ENCODE data around the gene RFX4. TPM values are rescaled to one million over a fixed set of nuclear protein-coding genes. Genes with fewer than 3 reads are reported as not detected.

RFX4 gene
- total and polyA plus RNA-seq, 2 experiments from 2014 or later, result not detected

GRCh38 chr12:106595268-106595667 is 12.5 kb downstream of the RFX4 start:
- no peak for DNase-seq (ENCODE audit: low read depth in 1 of 2, low spot score in 1 of 2)
- no peak overlapping the region for H3K27ac ChIP-seq
- peaks cover 84% of the 10 kb centered on the region for H3K27me3 ChIP-seq
- H3K4me1 ChIP-seq (ENCODE audit: low read depth), result no peaks in the 10 kb centered on the region
- H3K9me3 ChIP-seq (ENCODE audit: low read depth), result no peaks in the 10 kb centered on the region
- no peaks in the 10 kb centered on the region for H3K36me3 ChIP-seq
- TF ChIP-seq CTCF (IDR thresholded peaks at IDR 0.05; ENCODE audit: low read depth, low read length), result no peak
- no peak overlapping the region for H3K4me3 ChIP-seq

GRCh38 chr12:106598003-106598402 is 15.2 kb downstream of the RFX4 start:
- H3K9me3 ChIP-seq (ENCODE audit: low read depth), result no peaks in the 10 kb centered on the region
- no peak overlapping the region for H3K4me3 ChIP-seq
- H3K27ac ChIP-seq, result no peak overlapping the region
- no peaks in the 10 kb centered on the region for H3K36me3 ChIP-seq
- no peak for TF ChIP-seq CTCF (IDR thresholded peaks at IDR 0.05; ENCODE audit: low read depth, low read length)
- H3K4me1 ChIP-seq (ENCODE audit: low read depth), result peaks cover 4% of the 10 kb centered on the region
- H3K27me3 ChIP-seq, result peaks cover 57% of the 10 kb centered on the region
- no peak for DNase-seq (ENCODE audit: low read depth in 1 of 2, low spot score in 1 of 2)

- Histone ChIP-seq H3K27me3 (peaks cover 44% of the 10 kb centered on the region), H3K9me3 (ENCODE audit: low read depth) (no peaks in the 10 kb centered on the region), H3K4me1 (ENCODE audit: low read depth) (peaks cover 4% of the 10 kb centered on the region), H3K4me3 (no peak overlapping the region), H3K36me3 (no peaks in the 10 kb centered on the region), H3K27ac (no peak overlapping the region)
- no peak for DNase-seq (ENCODE audit: low read depth in 1 of 2, low spot score in 1 of 2)
- TF ChIP-seq CTCF (IDR thresholded peaks at IDR 0.05; ENCODE audit: low read depth, low read length), result no peak
These were observed 16.5 kb downstream of the RFX4 start for GRCh38 chr12:106599302-106599701.

- Histone ChIP-seq H3K4me1 (ENCODE audit: low read depth) (peaks cover 4% of the 10 kb centered on the region), H3K27me3 (peaks cover 32% of the 10 kb centered on the region), H3K4me3 (no peak overlapping the region), H3K27ac (no peak overlapping the region), H3K9me3 (ENCODE audit: low read depth) (no peaks in the 10 kb centered on the region), H3K36me3 (no peaks in the 10 kb centered on the region)
- TF ChIP-seq CTCF (IDR thresholded peaks at IDR 0.05; ENCODE audit: low read depth, low read length), result no peak
- DNase-seq (ENCODE audit: low read depth in 1 of 2, low spot score in 1 of 2), result no peak
These were observed 17.7 kb downstream of the RFX4 start for GRCh38 chr12:106600503-106600902.

- no peak for TF ChIP-seq CTCF (IDR thresholded peaks at IDR 0.05; ENCODE audit: low read depth, low read length)
- H3K4me1 ChIP-seq (ENCODE audit: low read depth), result peaks cover 4% of the 10 kb centered on the region
- H3K4me3 ChIP-seq, result no peak overlapping the region
- H3K27ac ChIP-seq, result no peak overlapping the region
- no peaks in the 10 kb centered on the region for H3K9me3 ChIP-seq (ENCODE audit: low read depth)
- H3K36me3 ChIP-seq, result no peaks in the 10 kb centered on the region
- no peak for DNase-seq (ENCODE audit: low read depth in 1 of 2, low spot score in 1 of 2)
- H3K27me3 ChIP-seq, result peaks cover 27% of the 10 kb centered on the region
These were observed 18.2 kb downstream of the RFX4 start for GRCh38 chr12:106601031-106601430.

GRCh38 chr12:106601496-106601895 is 18.7 kb downstream of the RFX4 start:
- peaks cover 22% of the 10 kb centered on the region for H3K27me3 ChIP-seq
- TF ChIP-seq CTCF (IDR thresholded peaks at IDR 0.05; ENCODE audit: low read depth, low read length), result no peak
- no peak overlapping the region for H3K27ac ChIP-seq
- peaks cover 4% of the 10 kb centered on the region for H3K4me1 ChIP-seq (ENCODE audit: low read depth)
- no peak for DNase-seq (ENCODE audit: low read depth in 1 of 2, low spot score in 1 of 2)
- H3K4me3 ChIP-seq, result no peak overlapping the region
- H3K9me3 ChIP-seq (ENCODE audit: low read depth), result no peaks in the 10 kb centered on the region
- H3K36me3 ChIP-seq, result no peaks in the 10 kb centered on the region
